Karpas-422 (cell line): ENCODE results near the gene FUT3. TPM values are rescaled to one million over a fixed set of nuclear protein-coding genes. Genes with fewer than 3 reads are reported as not detected.
"Not testable (repeated sequence)": the region's sequence is repeated elsewhere in the genome, so short reads cannot be mapped to it uniquely, and the experiment has no call there.

Experiments used
- DNase-seq: peaks from one replicate; pipeline ENCODE4 v3.0.0-alpha.2; 2015
- H2AFZ ChIP-seq: fragments of 200-600 bp; sonication (generic); 2 replicates; pipeline ENCODE4 v1.6.1; 2014; ENCODE audit warnings: antibody characterized with exemption, low read length, mixed read lengths
- H3K27ac ChIP-seq: fragments of 200-600 bp; sonication (generic); 2 replicates; pipeline ENCODE4 v1.5.1; 2014; ENCODE audit warnings: mild to moderate bottlenecking, low read length, moderate library complexity
- H3K27me3 ChIP-seq: fragments of 200-600 bp; sonication (generic); 2 replicates; pipeline ENCODE4 v1.6.1; 2014; ENCODE audit warnings: low read length, mixed read lengths
- H3K36me3 ChIP-seq: fragments of 200-600 bp; sonication (generic); 2 replicates; pipeline ENCODE4 v1.6.1; 2014; ENCODE audit warnings: low read length, mixed read lengths; ENCODE audit not compliant: insufficient read depth
- H3K4me1 ChIP-seq: fragments of 200-600 bp; sonication (generic); 2 replicates; pipeline ENCODE4 v1.6.1; 2014; ENCODE audit warnings: mild to moderate bottlenecking, low read length, mixed read lengths
- H3K4me2 ChIP-seq: fragments of 200-600 bp; sonication (generic); 2 replicates; pipeline ENCODE4 v1.6.1; 2014; ENCODE audit warnings: low read length, low read depth, mild to moderate bottlenecking; ENCODE audit not compliant: poor library complexity, severe bottlenecking
- H3K4me3 ChIP-seq: fragments of 200-600 bp; sonication (generic); 2 replicates; pipeline ENCODE4 v1.5.1; 2014; ENCODE audit warnings: mild to moderate bottlenecking, antibody characterized with exemption, low read length, mixed read lengths
- H3K79me2 ChIP-seq: fragments of 200-600 bp; sonication (generic); 2 replicates; pipeline ENCODE4 v1.6.1; 2014; ENCODE audit warnings: mild to moderate bottlenecking, low read length, mixed read lengths
- H3K9ac ChIP-seq: fragments of 200-600 bp; sonication (generic); 2 replicates; pipeline ENCODE4 v1.6.0; 2014; ENCODE audit warnings: low read length
- H3K9me2 ChIP-seq: fragments of 200-600 bp; sonication (generic), shearing (Covaris generic); replicated peaks from 2 replicates; pipeline ENCODE4 v1.6.0; 2014; ENCODE audit warnings: mild to moderate bottlenecking, low read length, moderate library complexity; ENCODE audit not compliant: insufficient read depth
- H3K9me3 ChIP-seq: fragments of 300-700, 200-600 bp; sonication (generic); 2 replicates; pipeline ENCODE4 v1.6.1; 2014; ENCODE audit warnings: low read length, mixed read lengths
- H4K20me1 ChIP-seq: fragments of 200-600 bp; sonication (generic); 2 replicates; pipeline ENCODE4 v1.6.1; 2014; ENCODE audit warnings: mild to moderate bottlenecking, antibody characterized with exemption, low read length, low read depth; ENCODE audit not compliant: insufficient read depth
- total RNA-seq: library from RNA; depleted of rRNA; stranded (reverse); fragments of >200 nt; shearing (Covaris generic); gene quantifications from 2 replicates; pipeline ENCODE4 v1.2.3, GENCODE V29; 2014; ENCODE audit warnings: low replicate concordance

The FUT3 gene
- total RNA-seq, 1 experiment from 2014 or later = not detected

- Histone ChIP-seq H3K4me1 (no peaks in the 10 kb centered on the region), H3K4me3 (no peak overlapping the region), H3K9me3 (no peaks in the 10 kb centered on the region), H3K27me3 (no peaks in the 10 kb centered on the region), H3K27ac (no peak overlapping the region), H3K79me2 (no peaks in the 10 kb centered on the region), H3K9me2 (no peaks in the 10 kb centered on the region), H3K36me3 (no peaks in the 10 kb centered on the region), H3K9ac (no peak overlapping the region), H3K4me2 (no peak overlapping the region), H2AFZ (no peak overlapping the region), H4K20me1 (no peaks in the 10 kb centered on the region)
- DNase-seq = no peak
Observed at GRCh38 chr19:5864013-5864720, 12.9 kb upstream of the FUT3 start.

- no peak overlapping the region for H3K27ac ChIP-seq
- no peaks in the 10 kb centered on the region for H3K9me2 ChIP-seq
- H3K79me2 ChIP-seq = no peaks in the 10 kb centered on the region
- no peaks in the 10 kb centered on the region for H3K4me1 ChIP-seq
- no peak overlapping the region for H2AFZ ChIP-seq
- no peak overlapping the region for H3K4me3 ChIP-seq
- H3K27me3 ChIP-seq = no peaks in the 10 kb centered on the region
- no peaks in the 10 kb centered on the region for H3K9me3 ChIP-seq
- H4K20me1 ChIP-seq = no peaks in the 10 kb centered on the region
- DNase-seq = no peak
- no peaks in the 10 kb centered on the region for H3K36me3 ChIP-seq
- no peak overlapping the region for H3K9ac ChIP-seq
- no peak overlapping the region for H3K4me2 ChIP-seq
Observed at GRCh38 chr19:5863030-5863665, 11.9 kb upstream of the FUT3 start.

- DNase-seq = no peak
- Histone ChIP-seq H3K36me3 (no peaks in the 10 kb centered on the region), H2AFZ (no peak overlapping the region), H3K9me2 (no peaks in the 10 kb centered on the region), H3K27me3 (no peaks in the 10 kb centered on the region), H3K4me3 (no peak overlapping the region), H3K9me3 (no peaks in the 10 kb centered on the region), H3K9ac (no peak overlapping the region), H3K27ac (no peak overlapping the region), H3K4me2 (no peak overlapping the region), H3K79me2 (no peaks in the 10 kb centered on the region), H3K4me1 (no peaks in the 10 kb centered on the region), H4K20me1 (no peaks in the 10 kb centered on the region)
Observed at GRCh38 chr19:5857203-5858081, 6.2 kb upstream of the FUT3 start.

- H3K4me3 ChIP-seq, H2AFZ ChIP-seq, H3K4me1 ChIP-seq, H3K27me3 ChIP-seq, H3K9me3 ChIP-seq, DNase-seq, H3K4me2 ChIP-seq, H4K20me1 ChIP-seq, H3K9me2 ChIP-seq, H3K79me2 ChIP-seq, H3K9ac ChIP-seq, H3K27ac ChIP-seq, H3K36me3 ChIP-seq: not testable (repeated sequence)
Observed at GRCh38 chr19:5855151-5855550, 3.9 kb upstream of the FUT3 start.

- not testable (repeated sequence) for H3K4me3 ChIP-seq, H3K79me2 ChIP-seq, H2AFZ ChIP-seq, H3K36me3 ChIP-seq, H3K4me2 ChIP-seq, H3K27ac ChIP-seq, H3K27me3 ChIP-seq, H3K9me3 ChIP-seq, H3K9me2 ChIP-seq, H4K20me1 ChIP-seq, H3K9ac ChIP-seq, DNase-seq, H3K4me1 ChIP-seq
Observed at GRCh38 chr19:5854121-5854520, 2.9 kb upstream of the FUT3 start.

- H3K9ac ChIP-seq = no peak overlapping the region
- DNase-seq = no peak
- H2AFZ ChIP-seq = no peak overlapping the region
- H4K20me1 ChIP-seq = no peaks in the 10 kb centered on the region
- H3K4me3 ChIP-seq = no peak overlapping the region
- H3K9me3 ChIP-seq = no peaks in the 10 kb centered on the region
- H3K36me3 ChIP-seq = no peaks in the 10 kb centered on the region
- H3K27me3 ChIP-seq = no peaks in the 10 kb centered on the region
- no peaks in the 10 kb centered on the region for H3K4me1 ChIP-seq
- no peak overlapping the region for H3K27ac ChIP-seq
- H3K79me2 ChIP-seq = no peaks in the 10 kb centered on the region
- no peaks in the 10 kb centered on the region for H3K9me2 ChIP-seq
- H3K4me2 ChIP-seq = no peak overlapping the region
Observed at GRCh38 chr19:5850743-5851293, 431 bp downstream of the FUT3 start.

- Histone ChIP-seq H3K79me2 (no peaks in the 10 kb centered on the region), H3K9me2 (no peaks in the 10 kb centered on the region), H3K4me3 (no peak overlapping the region), H4K20me1 (no peaks in the 10 kb centered on the region), H2AFZ (no peak overlapping the region), H3K9ac (no peak overlapping the region), H3K4me1 (no peaks in the 10 kb centered on the region), H3K27ac (no peak overlapping the region), H3K9me3 (no peaks in the 10 kb centered on the region), H3K27me3 (no peaks in the 10 kb centered on the region), H3K36me3 (no peaks in the 10 kb centered on the region), H3K4me2 (no peak overlapping the region)
- DNase-seq = no peak
Observed at GRCh38 chr19:5850189-5850588, 1.1 kb downstream of the FUT3 start.

GRCh38 chr19:5848621-5849020, 2.6 kb downstream of the FUT3 start:
- H3K4me1 ChIP-seq, H3K36me3 ChIP-seq, H2AFZ ChIP-seq, H3K27ac ChIP-seq, H4K20me1 ChIP-seq, H3K9me2 ChIP-seq, H3K79me2 ChIP-seq, H3K4me3 ChIP-seq, H3K9ac ChIP-seq, H3K27me3 ChIP-seq, H3K9me3 ChIP-seq, H3K4me2 ChIP-seq, DNase-seq: not testable (repeated sequence)
